Skin epidermis (tissue), 12 donors: ENCODE results near the gene LY6G6F.

Experiments
- H3K27ac ChIP-seq, 21 experiments: fragments of 200-600 bp; sonication (generic) in 11 of 21; one replicate each; pipeline ENCODE4 v1.5.0; 2020; ENCODE audit warnings: mild to moderate bottlenecking in 3 of 21, inconsistent platforms in 2 of 21, moderate library complexity in 2 of 21
- H3K4me3 ChIP-seq, 7 experiments: fragments of 200-600 bp; sonication (generic) in 2 of 7; one replicate each; pipeline ENCODE4 v1.5.0; 2020; ENCODE audit warnings: inconsistent platforms in 2 of 7, mild to moderate bottlenecking in 2 of 7, moderate library complexity in 1 of 7

Gene LY6G6F

GRCh38 chr6:31718265-31718664 lies 11.6 kb downstream of the LY6G6F start:
- H3K4me3 ChIP-seq: no peak overlapping the region
- H3K27ac ChIP-seq: peak overlapping the region in 18 of 21 experiments; percentile 44 to 84 (median 75)

GRCh38 chr6:31719001-31719400 lies 12.3 kb downstream of the LY6G6F start:
- Histone ChIP-seq H3K4me3 (peak overlapping the region in 1 of 7 experiments; percentile 21), H3K27ac (peak overlapping the region in 20 of 21 experiments; percentile 43 to 84 (median 72))

DNA sequence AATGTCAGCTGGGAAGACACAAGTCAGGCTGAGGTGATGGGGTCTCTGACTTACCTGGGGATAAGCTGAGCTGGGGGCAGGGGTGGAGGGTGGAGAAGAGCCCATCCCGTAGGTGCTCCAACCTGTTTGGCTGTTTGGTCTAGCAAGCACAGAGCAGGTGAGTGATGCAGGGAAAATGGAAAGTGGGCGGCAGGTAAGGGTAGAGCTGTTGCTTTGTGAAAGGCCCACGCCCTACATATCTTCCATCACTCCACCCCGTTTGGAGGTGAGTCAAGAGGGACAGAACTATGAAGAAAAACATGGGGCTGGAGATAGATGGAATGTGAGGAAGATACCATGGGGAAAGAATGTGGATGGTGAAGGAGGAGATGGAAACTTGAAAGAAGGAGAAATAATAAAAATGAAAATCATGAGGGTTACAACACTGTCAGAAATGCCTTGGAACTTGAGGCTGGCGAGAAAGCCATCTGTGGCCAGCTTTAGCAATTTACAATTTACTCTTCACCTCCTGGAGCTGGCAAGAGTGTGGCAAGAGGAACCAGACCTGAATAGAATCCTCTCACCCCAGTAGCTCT lies 13.6 kb downstream of the LY6G6F start:
- H3K27ac ChIP-seq: peak overlapping the region in 19 of 21 experiments; percentile 49 to 84 (median 73)
- peak overlapping the region in 3 of 7 experiments; percentile 4 to 21 (median 13) for H3K4me3 ChIP-seq

DNA sequence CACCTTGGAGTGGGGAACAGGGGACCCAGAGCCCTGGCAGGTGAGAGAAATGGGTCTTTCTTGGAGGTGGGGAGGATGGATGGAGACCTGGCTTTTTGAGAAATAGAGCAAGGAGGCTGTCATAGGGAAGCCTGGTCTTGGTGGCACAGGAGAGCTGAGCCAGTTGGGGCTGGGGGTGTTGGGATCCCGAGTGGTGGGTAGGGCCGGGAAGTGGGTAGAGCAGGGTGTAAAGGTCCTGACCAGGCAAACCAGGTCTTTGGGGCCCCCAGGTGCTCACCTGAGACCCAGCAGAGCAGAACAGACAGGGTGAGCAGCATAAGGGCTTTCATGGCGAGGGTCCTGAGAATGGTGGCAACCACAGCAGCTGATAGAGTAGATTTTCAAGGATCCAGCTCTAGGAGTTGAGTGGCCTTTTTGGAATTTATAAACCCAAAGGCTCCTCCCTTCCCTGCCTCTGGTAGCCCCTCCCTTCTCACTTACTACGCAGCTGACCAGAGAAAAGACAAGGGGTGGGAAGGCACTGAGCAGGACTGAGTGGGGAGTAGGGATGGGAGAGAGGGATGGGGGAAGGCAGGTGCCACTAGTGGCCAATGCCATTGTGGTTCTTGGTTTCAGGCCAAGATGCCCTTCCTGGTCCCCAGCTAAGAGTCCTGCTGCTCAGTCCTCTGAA lies 14.8 kb downstream of the LY6G6F start, which contains the start of gene LY6G6C:
Gene LY6G6C, minus strand, starts transcription at position 396 of the 670 bp plus-strand sequence. Its CDS starts 67 bp downstream, at position 329.
- H3K27ac ChIP-seq: peak within 1 kb of the TSS in 18 of 21 experiments; percentile 13 to 84 (median 57)
- peak within 1 kb of the TSS in 2 of 7 experiments; percentile 2 to 4 for H3K4me3 ChIP-seq

DNA sequence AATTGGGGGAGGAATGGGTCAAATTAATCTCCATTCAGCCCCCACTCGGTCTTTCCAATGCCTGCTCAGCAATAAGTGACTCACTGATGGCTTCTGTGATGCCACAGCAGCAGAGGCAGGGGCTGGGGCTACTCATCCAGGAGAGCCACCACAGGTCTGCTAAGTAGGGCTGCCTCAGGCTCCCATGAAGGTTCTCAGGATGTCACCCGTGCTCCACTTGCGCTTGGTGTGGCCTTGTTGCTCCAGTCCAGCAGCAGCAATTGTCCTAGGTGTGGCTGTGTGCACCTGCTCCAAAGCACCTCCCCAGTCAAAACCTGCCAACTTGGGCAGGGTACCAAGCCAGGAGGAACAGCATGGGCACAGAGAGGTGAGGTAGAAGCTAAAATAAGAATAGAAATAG lies 15.5 kb downstream of the LY6G6F start:
- Histone ChIP-seq H3K4me3 (no peak overlapping the region), H3K27ac (peak overlapping the region in 12 of 21 experiments; percentile 18 to 84 (median 56))

DNA sequence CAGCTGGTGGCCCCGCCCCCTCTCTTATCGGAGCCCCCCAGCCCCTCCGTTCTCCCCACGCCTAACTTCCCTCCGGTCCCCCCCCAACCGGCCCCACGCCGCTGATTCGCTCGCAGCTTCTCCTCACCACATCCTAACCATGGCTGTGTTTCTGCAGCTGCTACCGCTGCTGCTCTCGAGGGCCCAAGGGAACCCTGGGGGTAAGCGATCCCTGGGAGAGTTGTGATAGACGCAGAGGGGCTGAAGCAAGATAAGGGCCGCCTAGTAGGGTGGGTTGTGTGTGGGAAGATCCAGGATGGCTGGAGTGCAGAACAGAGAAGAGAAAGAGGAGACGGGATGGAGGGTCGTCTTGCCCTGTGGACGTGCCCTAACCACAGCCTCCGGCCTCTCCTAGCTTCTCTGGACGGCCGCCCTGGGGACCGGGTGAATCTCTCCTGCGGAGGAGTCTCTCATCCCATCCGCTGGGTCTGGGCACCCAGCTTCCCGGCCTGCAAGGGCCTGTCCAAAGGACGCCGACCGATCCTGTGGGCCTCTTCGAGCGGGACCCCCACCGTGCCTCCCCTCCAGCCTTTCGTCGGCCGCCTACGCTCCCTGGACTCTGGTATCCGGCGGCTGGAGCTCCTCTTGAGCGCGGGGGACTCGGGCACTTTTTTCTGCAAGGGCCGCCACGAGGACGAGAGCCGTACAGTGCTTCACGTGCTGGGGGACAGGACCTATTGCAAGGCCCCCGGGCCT lies 16.7 kb downstream of the LY6G6F start, which contains the start of gene MPIG6B:
Gene MPIG6B, plus strand, starts transcription at position 129 of the 735 bp plus-strand sequence. Its CDS starts 11 bp downstream, at position 140.
- H3K4me3 ChIP-seq: no peak within 1 kb of the TSS
- H3K27ac ChIP-seq: peak within 1 kb of the TSS in 6 of 21 experiments; percentile 19 to 84 (median 58)

DNA sequence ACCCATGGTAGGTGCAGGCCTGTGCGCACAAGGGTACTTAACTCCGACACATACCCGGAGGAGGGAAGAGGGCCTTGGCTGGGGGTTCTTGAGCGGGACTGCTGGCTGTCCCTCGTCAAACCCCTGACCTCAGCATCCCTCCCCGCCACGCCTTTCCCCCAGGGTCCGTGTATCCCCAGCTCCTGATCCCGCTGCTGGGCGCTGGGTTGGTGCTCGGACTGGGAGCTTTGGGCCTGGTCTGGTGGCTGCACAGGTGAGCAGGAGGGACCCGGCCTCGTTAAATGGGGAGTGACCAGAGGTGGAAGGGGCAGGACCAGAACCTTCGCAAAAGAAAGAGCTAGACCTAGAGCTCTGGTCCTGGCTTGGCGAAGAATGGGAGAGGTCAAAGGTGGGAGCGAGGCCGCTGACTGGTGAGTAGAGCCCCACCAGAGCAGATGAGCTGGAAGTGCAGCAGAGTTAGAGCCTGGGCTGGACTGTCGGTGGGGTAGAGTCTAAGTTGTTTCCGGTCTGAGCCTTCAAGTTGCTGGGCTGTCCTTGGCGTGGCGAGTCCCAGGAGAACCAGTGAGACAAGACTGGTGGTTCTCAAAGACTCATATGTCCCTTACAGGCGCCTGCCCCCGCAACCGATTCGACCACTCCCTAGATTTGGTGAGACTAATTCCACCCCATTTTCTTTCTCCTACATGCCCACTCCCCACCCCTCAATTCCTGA lies 17.5 kb downstream of the LY6G6F start:
- Histone ChIP-seq H3K27ac (peak overlapping the region in 4 of 21 experiments; percentile 43 to 57 (median 52)), H3K4me3 (no peak overlapping the region)

DNA sequence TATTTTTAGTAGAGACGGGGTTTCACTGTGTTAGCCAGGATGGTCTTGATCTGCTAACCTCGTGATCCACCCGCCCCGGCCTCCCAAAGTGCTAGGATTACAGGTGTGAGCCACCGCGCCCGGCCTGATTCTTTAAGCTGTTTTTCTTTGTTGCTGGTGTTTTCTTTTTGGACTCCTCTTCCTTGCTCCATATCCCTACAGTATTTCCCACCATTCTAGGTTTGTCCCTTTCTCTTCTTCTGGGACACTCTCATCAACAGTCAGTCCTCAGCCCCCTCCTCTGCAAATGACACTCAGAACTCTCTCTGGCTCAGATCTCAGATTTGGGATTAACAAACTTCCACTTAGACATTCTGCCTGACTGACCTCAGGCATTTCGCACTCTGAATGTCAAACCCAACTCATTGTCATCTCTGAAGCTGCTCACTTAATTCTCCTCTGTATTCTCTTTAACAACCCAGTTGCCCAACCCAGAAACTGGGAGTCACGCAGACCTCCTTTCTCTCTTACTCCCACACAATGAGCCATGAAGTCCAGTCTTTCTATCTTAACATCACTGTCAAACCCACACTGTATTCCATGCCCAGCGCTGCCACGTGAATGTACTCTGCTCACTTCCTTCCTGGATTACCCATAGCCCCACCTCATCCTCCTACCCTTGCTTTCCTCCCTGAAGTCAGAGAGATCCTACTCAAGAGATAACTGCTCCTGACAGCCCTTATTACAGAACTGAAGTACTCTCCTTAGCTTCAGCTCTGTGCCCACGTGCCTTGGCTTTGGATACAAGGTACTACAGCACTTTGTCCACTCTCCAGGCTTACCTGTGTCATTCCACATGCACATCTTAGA lies 19.1 kb downstream of the LY6G6F start:
- peak overlapping the region in 9 of 21 experiments; percentile 6 to 84 (median 28) for H3K27ac ChIP-seq

DNA sequence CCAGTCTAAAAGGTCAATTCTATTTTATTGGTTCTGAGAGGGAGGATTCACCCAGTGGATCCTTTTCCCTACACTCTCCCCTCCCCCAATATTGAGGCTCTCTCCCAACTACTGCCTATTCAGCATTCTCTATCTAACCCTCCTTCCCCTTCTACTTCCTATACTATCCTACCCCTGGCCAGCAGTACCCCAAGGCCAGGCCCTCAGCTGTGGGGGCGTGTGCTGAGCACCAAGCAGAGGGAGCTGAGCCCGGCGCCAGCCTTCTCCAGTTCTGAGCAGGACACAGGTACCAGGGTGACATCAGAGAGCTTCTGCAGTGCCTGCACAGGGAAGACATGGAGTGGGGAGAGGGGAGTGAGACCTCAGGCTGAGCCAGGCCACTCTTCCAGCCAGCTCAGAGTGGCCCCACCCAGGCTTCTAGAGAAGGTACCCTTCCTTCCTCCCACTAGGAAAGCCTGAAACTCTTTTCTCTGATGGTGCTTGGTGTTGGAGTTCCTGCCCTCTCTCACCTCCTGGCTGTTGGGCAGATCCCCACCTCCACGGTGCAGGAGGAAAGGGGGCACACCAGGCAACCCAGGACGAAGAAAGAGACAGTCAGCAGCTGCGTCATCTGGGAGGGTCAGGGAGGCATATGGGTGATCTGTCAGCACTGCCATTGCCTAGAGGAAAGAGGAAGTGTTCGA lies 20.5 kb downstream of the LY6G6F start:
- Histone ChIP-seq H3K4me3 (no peak overlapping the region), H3K27ac (peak overlapping the region in 19 of 21 experiments; percentile 43 to 93 (median 85))

More for the DNA sequence above, 19.1 kb downstream of the LY6G6F start:
- no peak overlapping the region for H3K4me3 ChIP-seq

DNA sequence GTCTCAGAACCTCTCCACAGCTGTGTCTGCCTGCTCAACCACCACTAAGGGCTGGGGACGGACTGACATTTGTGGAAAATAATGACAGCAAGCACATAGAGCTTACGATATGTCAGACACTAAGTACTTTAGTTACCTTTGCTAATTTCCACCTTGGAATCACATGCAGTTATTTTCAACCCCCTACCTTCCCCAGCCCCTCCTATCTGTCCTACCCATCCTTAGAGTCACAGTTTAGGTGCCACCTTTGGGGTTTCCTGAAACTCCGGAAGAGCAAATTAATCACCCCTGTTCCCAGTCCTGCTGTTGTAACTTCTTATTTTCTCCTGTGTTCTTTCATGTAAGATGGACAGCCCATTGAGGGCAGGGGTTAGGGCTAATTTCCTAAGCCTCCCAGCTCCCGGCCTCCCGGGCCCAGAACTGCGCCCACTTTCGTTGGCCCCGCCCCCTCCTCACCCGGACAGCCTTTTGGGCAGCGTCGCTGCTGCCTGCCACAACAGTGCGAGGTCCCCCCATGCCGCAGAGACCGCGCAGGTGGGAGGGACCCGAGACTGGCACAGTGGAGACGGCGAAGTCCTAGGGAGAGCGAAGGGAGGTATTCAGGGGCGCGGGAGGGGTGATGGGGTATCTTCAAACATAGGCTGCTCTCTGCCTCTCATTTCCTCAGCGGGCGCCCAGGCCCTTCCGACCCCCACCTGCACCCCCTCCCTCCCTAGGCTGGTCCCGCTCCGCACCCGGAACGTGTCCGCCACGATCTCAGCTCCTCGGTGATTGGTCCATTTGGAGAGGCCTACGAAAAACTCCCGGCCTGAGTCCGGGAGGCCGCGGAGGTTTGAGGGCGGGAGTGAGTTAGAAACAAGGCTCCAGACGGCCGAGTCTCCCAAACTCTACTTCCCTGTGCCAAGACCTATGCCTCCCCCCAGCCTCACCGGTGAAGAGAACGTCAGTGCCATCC lies 21.3 kb downstream of the LY6G6F start:
- Histone ChIP-seq H3K27ac (peak overlapping the region; percentile 56 to 95 (median 86)), H3K4me3 (peak overlapping the region; percentile 52 to 82 (median 77))

GRCh38 chr6:31728767-31729514 lies 22.3 kb downstream of the LY6G6F start, which contains the start of gene DDAH2:
Gene DDAH2, minus strand, starts transcription at chr6:31729299. Its CDS starts 138 bp downstream, at chr6:31729161.
- Histone ChIP-seq H3K27ac (peak within 1 kb of the TSS; percentile 56 to 95 (median 89)), H3K4me3 (peak within 1 kb of the TSS; percentile 52 to 82 (median 77))

DNA sequence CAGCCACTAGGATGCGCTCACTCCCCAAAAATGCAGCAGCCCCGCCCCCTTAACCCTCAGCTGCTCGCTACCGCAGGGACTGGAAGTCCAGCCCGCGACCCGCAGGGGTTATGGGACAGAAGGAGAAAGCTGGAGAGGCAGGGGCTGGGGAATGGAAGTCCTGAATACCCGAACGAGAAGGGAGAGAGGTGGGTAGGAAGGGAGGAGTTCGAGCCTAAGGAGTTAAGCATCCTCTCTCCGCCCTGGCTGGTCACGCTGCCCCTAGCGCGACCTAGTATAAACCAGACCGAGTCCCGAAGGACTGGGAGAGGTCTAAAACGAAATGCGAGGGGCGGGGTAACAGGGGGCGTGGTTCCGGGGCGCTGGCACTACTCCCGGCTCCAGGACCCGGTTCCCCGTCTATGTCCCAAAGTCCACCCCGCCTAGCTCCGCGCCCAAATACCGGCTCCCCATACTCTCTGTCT lies 22.9 kb downstream of the LY6G6F start:
- peak overlapping the region; percentile 52 to 82 (median 77) for H3K4me3 ChIP-seq
- peak overlapping the region; percentile 51 to 95 (median 89) for H3K27ac ChIP-seq

DNA sequence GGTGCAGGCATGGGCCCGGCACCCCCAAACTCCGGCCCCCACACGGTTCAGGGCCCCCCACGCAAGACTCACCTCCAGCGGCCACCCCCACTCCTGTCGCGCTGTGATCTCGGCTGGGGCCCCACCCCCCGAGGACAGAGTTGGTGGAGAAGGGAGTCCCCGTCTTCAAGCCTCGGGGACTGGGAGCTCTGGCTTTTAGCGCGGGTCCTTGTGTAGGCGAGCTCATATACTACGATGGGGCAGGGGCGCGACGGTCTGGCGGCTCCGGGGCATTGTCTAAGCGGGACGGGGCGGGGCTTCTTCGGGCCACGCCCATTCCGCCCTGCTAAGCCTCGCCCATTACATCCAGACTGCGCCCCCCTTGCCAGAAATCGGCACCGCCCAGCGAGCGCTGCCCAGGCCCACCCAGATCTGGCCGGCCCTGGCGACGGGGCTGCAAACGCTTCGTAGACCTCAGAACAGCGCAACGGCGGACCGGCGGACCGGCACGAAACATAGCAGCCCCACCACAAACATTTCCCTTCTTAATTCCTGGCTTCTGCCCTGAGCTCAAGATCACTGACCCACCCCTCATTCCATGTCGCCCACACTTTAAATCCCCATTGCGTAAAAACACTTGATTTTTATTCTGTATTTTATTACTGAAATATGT lies 23.4 kb downstream of the LY6G6F start:
- Histone ChIP-seq H3K4me3 (peak overlapping the region; percentile 52 to 82 (median 77)), H3K27ac (peak overlapping the region; percentile 51 to 95 (median 89))

GRCh38 chr6:31730631-31731086 lies 24.0 kb downstream of the LY6G6F start:
- H3K4me3 ChIP-seq: peak overlapping the region in 3 of 7 experiments; percentile 81 to 82 (median 82)
- peak overlapping the region in 16 of 21 experiments; percentile 83 to 95 (median 91) for H3K27ac ChIP-seq

GRCh38 chr6:31732029-31732428 lies 25.4 kb downstream of the LY6G6F start:
- Histone ChIP-seq H3K4me3 (no peak overlapping the region), H3K27ac (peak overlapping the region in 3 of 21 experiments; percentile 12 to 39 (median 15))
